Loucy (cell line): ENCODE data around the gene CABP7.

Source experiments
- H2AFZ ChIP-seq: fragments of 200-600 bp; sonication (generic); 2 replicates; pipeline ENCODE4 v1.6.0; 2016; ENCODE audit warnings: antibody characterized with exemption, mild to moderate bottlenecking, low read length, moderate library complexity
- H3F3A ChIP-seq: fragments of 200-600 bp; 2 replicates; pipeline ENCODE4 v1.6.0; 2016; ENCODE audit warnings: antibody characterized with exemption, low read depth, mild to moderate bottlenecking
- H3K27me3 ChIP-seq: fragments of 200-600 bp; sonication (generic); 2 replicates; pipeline ENCODE4 v1.6.1; 2014; ENCODE audit warnings: low read length, mild to moderate bottlenecking; ENCODE audit not compliant: insufficient read depth, poor library complexity, severe bottlenecking
- H3K36me3 ChIP-seq: fragments of 200-600 bp; sonication (generic); 2 replicates; pipeline ENCODE4 v1.6.1; 2016; ENCODE audit warnings: low read length; ENCODE audit not compliant: insufficient read depth
- H3K4me1 ChIP-seq: fragments of 200-600 bp; sonication (generic); 2 replicates; pipeline ENCODE4 v1.5.1; 2014; ENCODE audit warnings: low read length, mild to moderate bottlenecking; ENCODE audit not compliant: insufficient read depth, poor library complexity, severe bottlenecking
- H3K4me2 ChIP-seq: fragments of 200-600 bp; sonication (generic); 2 replicates; pipeline ENCODE4 v1.6.0; 2014; ENCODE audit warnings: antibody characterized with exemption, low read length, low read depth, mild to moderate bottlenecking; ENCODE audit not compliant: poor library complexity, severe bottlenecking
- H3K4me3 ChIP-seq: fragments of 200-600 bp; sonication (generic); 2 replicates; pipeline ENCODE4 v1.5.1; 2014; ENCODE audit warnings: low read length, mild to moderate bottlenecking, mixed read lengths; ENCODE audit not compliant: poor library complexity, severe bottlenecking
- H3K79me2 ChIP-seq: fragments of 200-600 bp; sonication (generic); 2 replicates; pipeline ENCODE4 v1.6.1; 2014; ENCODE audit warnings: low read length; ENCODE audit not compliant: insufficient read depth
- H3K9ac ChIP-seq: fragments of 200-600 bp; sonication (generic); 2 replicates; pipeline ENCODE4 v1.6.0; 2014; ENCODE audit warnings: mild to moderate bottlenecking, low read depth, low read length, moderate library complexity; ENCODE audit not compliant: poor library complexity, severe bottlenecking
- H3K9me2 ChIP-seq: fragments of 200-600 bp; sonication (generic); replicated peaks from 2 replicates; pipeline ENCODE4 v1.6.1; 2016; ENCODE audit warnings: low read depth, low read length, mixed read lengths
- H3K9me3 ChIP-seq: fragments of 200-600 bp; sonication (generic); 2 replicates; pipeline ENCODE4 v1.6.1; 2014; ENCODE audit warnings: mild to moderate bottlenecking, antibody characterized with exemption, low read length, low read depth; ENCODE audit not compliant: insufficient read depth
- H4K20me1 ChIP-seq: fragments of 200-600 bp; sonication (generic); 2 replicates; pipeline ENCODE4 v1.6.0; 2014; ENCODE audit warnings: antibody characterized with exemption, low read length, mild to moderate bottlenecking; ENCODE audit not compliant: insufficient read depth, poor library complexity, severe bottlenecking
- EZH2phosphoT487 ChIP-seq: fragments of 200-600 bp; IDR thresholded peaks from 2 replicates; pipeline ENCODE4 v1.6.1; 2018; ENCODE audit warnings: antibody characterized with exemption, mild to moderate bottlenecking, moderate library complexity, borderline replicate concordance
- TF ChIP-seq, protein P1 (sequence below): fragments of 200-600 bp; sonication (generic); conservative IDR thresholded peaks from 2 replicates; pipeline ENCODE4 v1.5.1; 2014; ENCODE audit warnings: mild to moderate bottlenecking, antibody characterized with exemption, low read length

CABP7 gene

GRCh38 chr22:29706486-29706885, 13.3 kb upstream of the CABP7 start:
- Histone ChIP-seq H3K36me3 (no peaks in the 10 kb centered on the region), H3K9ac (no peak overlapping the region), H3F3A (no peaks in the 10 kb centered on the region), H3K9me2 (no peaks in the 10 kb centered on the region), H3K4me2 (no peak overlapping the region), H3K4me3 (no peak overlapping the region), H4K20me1 (no peaks in the 10 kb centered on the region), H3K4me1 (no peaks in the 10 kb centered on the region), H2AFZ (no peak overlapping the region), H3K9me3 (no peaks in the 10 kb centered on the region), H3K79me2 (no peaks in the 10 kb centered on the region), H3K27me3 (no peaks in the 10 kb centered on the region)
- TF ChIP-seq, protein P1, sequence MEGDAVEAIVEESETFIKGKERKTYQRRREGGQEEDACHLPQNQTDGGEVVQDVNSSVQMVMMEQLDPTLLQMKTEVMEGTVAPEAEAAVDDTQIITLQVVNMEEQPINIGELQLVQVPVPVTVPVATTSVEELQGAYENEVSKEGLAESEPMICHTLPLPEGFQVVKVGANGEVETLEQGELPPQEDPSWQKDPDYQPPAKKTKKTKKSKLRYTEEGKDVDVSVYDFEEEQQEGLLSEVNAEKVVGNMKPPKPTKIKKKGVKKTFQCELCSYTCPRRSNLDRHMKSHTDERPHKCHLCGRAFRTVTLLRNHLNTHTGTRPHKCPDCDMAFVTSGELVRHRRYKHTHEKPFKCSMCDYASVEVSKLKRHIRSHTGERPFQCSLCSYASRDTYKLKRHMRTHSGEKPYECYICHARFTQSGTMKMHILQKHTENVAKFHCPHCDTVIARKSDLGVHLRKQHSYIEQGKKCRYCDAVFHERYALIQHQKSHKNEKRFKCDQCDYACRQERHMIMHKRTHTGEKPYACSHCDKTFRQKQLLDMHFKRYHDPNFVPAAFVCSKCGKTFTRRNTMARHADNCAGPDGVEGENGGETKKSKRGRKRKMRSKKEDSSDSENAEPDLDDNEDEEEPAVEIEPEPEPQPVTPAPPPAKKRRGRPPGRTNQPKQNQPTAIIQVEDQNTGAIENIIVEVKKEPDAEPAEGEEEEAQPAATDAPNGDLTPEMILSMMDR: no peak
- no peak for TF ChIP-seq EZH2phosphoT487

GRCh38 chr22:29707010-29707409, 12.8 kb upstream of the CABP7 start:
- no peak overlapping the region for H3K4me2 ChIP-seq
- H3K9me2 ChIP-seq: no peaks in the 10 kb centered on the region
- TF ChIP-seq, protein P1: no peak
- no peak for TF ChIP-seq EZH2phosphoT487
- H3K9ac ChIP-seq: no peak overlapping the region
- H3K4me1 ChIP-seq: no peaks in the 10 kb centered on the region
- H2AFZ ChIP-seq: no peak overlapping the region
- no peaks in the 10 kb centered on the region for H3K27me3 ChIP-seq
- H3K36me3 ChIP-seq: no peaks in the 10 kb centered on the region
- no peaks in the 10 kb centered on the region for H3K79me2 ChIP-seq
- H3F3A ChIP-seq: no peaks in the 10 kb centered on the region
- H3K4me3 ChIP-seq: no peak overlapping the region
- no peaks in the 10 kb centered on the region for H3K9me3 ChIP-seq
- H4K20me1 ChIP-seq: no peaks in the 10 kb centered on the region

GRCh38 chr22:29707471-29707870, 12.3 kb upstream of the CABP7 start:
- no peaks in the 10 kb centered on the region for H3K9me3 ChIP-seq
- H3K9ac ChIP-seq: no peak overlapping the region
- H3K36me3 ChIP-seq: no peaks in the 10 kb centered on the region
- H3K27me3 ChIP-seq: no peaks in the 10 kb centered on the region
- H3K4me3 ChIP-seq: no peak overlapping the region
- no peaks in the 10 kb centered on the region for H3F3A ChIP-seq
- H3K79me2 ChIP-seq: no peaks in the 10 kb centered on the region
- H2AFZ ChIP-seq: no peak overlapping the region
- H4K20me1 ChIP-seq: no peaks in the 10 kb centered on the region
- no peaks in the 10 kb centered on the region for H3K4me1 ChIP-seq
- no peaks in the 10 kb centered on the region for H3K9me2 ChIP-seq
- H3K4me2 ChIP-seq: no peak overlapping the region
- TF ChIP-seq EZH2phosphoT487: no peak
- TF ChIP-seq, protein P1: no peak
